ENCODE data around the gene HOXA3. TPM values are rescaled to one million over a fixed set of nuclear protein-coding genes. Genes with fewer than 3 reads are reported as not detected.

HOXA3 gene
- total and polyA plus RNA-seq, 2 of the 8 experiments (the other 6 are each of a cell fraction or from before 2014, with no cell fraction given), result not detected

- H3K56ac ChIP-seq (replicated peaks; ENCODE audit: insufficient read length, low read depth, low read length), result no peak overlapping the region
- no peak overlapping the region for H3K14ac ChIP-seq (ENCODE audit: insufficient read length)
- ChIA-PET CTCF (ENCODE audit: partially characterized antibody) (interaction anchor here (0.8 to 1.9 kb wide), 2 partner anchors 19 to 84 kb away, joined by 3 read pairs; no protein-coding TSS in a partner anchor), POLR2A (ENCODE audit: partially characterized antibody) (interaction anchor here (0.5 to 1.1 kb wide), 2 partner anchors 15 to 28 kb away, joined by 3 to 4 read pairs; no protein-coding TSS in a partner anchor)
- no peaks in the 10 kb centered on the region for H3K79me1 ChIP-seq (ENCODE audit: low read depth, low read length)
- no peak overlapping the region for H4K8ac ChIP-seq (ENCODE audit: extremely low read depth, insufficient read depth, low read length)
- H3K36me3 ChIP-seq (ENCODE audit: control insufficient read depth in 2 of 4, insufficient read depth in 4 of 4, low read length in 3 of 4), result no peaks in the 10 kb centered on the region
- H2AK5ac ChIP-seq (ENCODE audit: low read depth, low read length), result no peak overlapping the region
- no peaks in the 10 kb centered on the region for H3K79me2 ChIP-seq (ENCODE audit: control insufficient read depth in 1 of 2, insufficient read depth in 2 of 2, low read length in 2 of 2)
- H2AFZ ChIP-seq (ENCODE audit: low read length), result no peak overlapping the region
- H3K4me2 ChIP-seq (ENCODE audit: insufficient read depth in 1 of 2, low read depth in 2 of 2, low read length in 2 of 2), result no peak overlapping the region
- TF ChIP-seq TCF12 (IDR thresholded peaks at IDR 0.05; ENCODE audit: low read depth, low read length), result no peak
- TF ChIP-seq CHD2 (IDR thresholded peaks at IDR 0.05; ENCODE audit: low read length), result no peak
- TF ChIP-seq CTCF (IDR thresholded peaks at IDR 0.05; ENCODE audit: control extremely low read depth in 1 of 3, insufficient read depth in 1 of 3, low read depth in 1 of 3, low read length in 3 of 3), result no peak
- TF ChIP-seq EGR1 (IDR thresholded peaks at IDR 0.05; ENCODE audit: borderline replicate concordance, low read depth, low read length), result no peak
- TF ChIP-seq MAX (IDR thresholded peaks at IDR 0.05), result no peak
- 96% methylated on average over 1 of the region's 1 CpG; no CpG with 5 or more reads in 1 of the 2 experiments for WGBS, 2 experiments (ENCODE audit: extremely low coverage in 1 of 2, insufficient coverage in 1 of 2, insufficient read length in 1 of 2, insufficient replicate concordance in 2 of 2, low coverage in 1 of 2, low lambda C conversion rate in 2 of 2, missing lambda C conversion rate in 1 of 2)
- no peak overlapping the region for H2BK120ac ChIP-seq (replicated peaks; ENCODE audit: low read depth, low read length)
- no peak overlapping the region for H3K4me3 ChIP-seq (ENCODE audit: extremely low read depth in 1 of 4, insufficient read depth in 2 of 4, low read depth in 3 of 4, low read length in 4 of 4)
- no peak overlapping the region for H2BK15ac ChIP-seq (ENCODE audit: low read length)
- H3K9ac ChIP-seq (replicated peaks in 1 of 4; ENCODE audit: extremely low read depth in 1 of 4, low read depth in 3 of 4, low read length in 3 of 4), result no peak overlapping the region
- no peaks in the 10 kb centered on the region for H3K27me3 ChIP-seq (replicated peaks in 1 of 4; ENCODE audit: control insufficient read depth in 3 of 4, extremely low read depth in 1 of 4, insufficient read depth in 3 of 4, low read length in 3 of 4)
- no peak overlapping the region for H2BK5ac ChIP-seq (ENCODE audit: low read depth, low read length)
- H2BK12ac ChIP-seq (ENCODE audit: low read depth, low read length), result no peak overlapping the region
- H4K20me1 ChIP-seq (replicated peaks in 1 of 2; ENCODE audit: control insufficient read depth in 1 of 2, insufficient read depth in 2 of 2, low read length in 2 of 2), result no peaks in the 10 kb centered on the region
- H3K4ac ChIP-seq (replicated peaks; ENCODE audit: insufficient read length, low read depth, low read length), result no peak overlapping the region
- H3K27ac ChIP-seq (ENCODE audit: low read depth, low read length), result no peak overlapping the region
- no peak overlapping the region for H2BK20ac ChIP-seq (ENCODE audit: low read length)
- no peaks in the 10 kb centered on the region for H3K4me1 ChIP-seq (replicated peaks in 1 of 4; ENCODE audit: control insufficient read depth in 3 of 4, insufficient read depth in 4 of 4, low read length in 3 of 4)
- H3K23me2 ChIP-seq (ENCODE audit: low read depth, low read length), result no peaks in the 10 kb centered on the region
- no peak overlapping the region for H4K5ac ChIP-seq (ENCODE audit: insufficient read length, low read depth, low read length)
- no peak overlapping the region for H4K91ac ChIP-seq (replicated peaks; ENCODE audit: insufficient read length, low read length)
- H3K9me3 ChIP-seq (ENCODE audit: insufficient read depth in 2 of 2, low read depth in 1 of 2, low read length in 1 of 2), result no peaks in the 10 kb centered on the region
- DNase-seq (ENCODE audit: low read depth in 1 of 2, low spot score in 2 of 2) (no peak), FAIRE-seq (no peak)
- H3K23ac ChIP-seq (ENCODE audit: insufficient read length), result no peak overlapping the region
- no peak overlapping the region for H3K18ac ChIP-seq (ENCODE audit: extremely low read depth, low read length)
Measured at GRCh38 chr7:27068259-27068658, 84.1 kb downstream of the HOXA3 start.
